HG03139 (cell line): ENCODE measurements around the gene SMIM22.
A peak's percentile ranks its signal among the peaks of the same experiment; 100 is the strongest.
"Not testable (repeated sequence)": the region's sequence is repeated elsewhere in the genome, so short reads cannot be mapped to it uniquely, and the experiment has no call there.

Experiments used
- ATAC-seq: cut with Tn5 transposase; IDR thresholded peaks from one replicate; pipeline ENCODE4 v1.9.1; 2021; ENCODE audit not compliant: unreplicated experiment

Gene SMIM22

DNA sequence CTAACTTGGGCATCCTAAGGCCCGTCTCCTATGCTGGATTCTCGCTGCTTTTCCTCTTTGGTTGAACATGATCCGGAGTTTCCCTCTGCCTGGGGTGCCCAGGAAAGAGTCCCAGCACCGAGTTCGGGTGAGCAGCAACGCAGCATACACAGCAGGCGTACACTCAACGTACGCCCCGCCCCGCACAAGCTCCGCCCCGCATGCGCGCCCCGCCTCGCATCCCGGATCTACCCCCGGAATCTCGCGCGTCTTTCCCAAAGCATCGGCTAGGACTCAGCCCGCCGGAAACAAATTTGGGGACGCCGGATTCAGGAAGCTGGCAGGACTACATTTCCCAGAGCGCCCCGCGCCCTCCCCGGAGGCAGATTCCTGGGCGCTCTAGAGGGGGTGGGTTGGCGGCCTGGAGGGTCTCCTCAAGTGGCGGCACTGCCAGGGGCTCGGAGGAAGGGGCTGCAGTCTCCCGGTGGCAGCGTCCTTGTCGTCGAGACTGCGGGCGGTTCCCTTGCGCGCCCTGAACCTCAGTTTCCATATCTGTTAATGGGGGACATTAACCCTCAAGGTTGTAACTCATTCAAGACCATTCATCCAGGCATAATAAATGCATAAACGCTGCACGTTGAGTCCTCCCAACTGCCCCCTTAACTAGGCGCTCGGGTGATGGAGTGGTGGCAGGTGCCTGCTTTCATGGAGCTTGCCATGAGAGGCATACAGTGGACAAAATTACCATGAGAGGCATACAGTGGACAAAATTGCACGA lies 26.4 kb upstream of the SMIM22 start:
- peak; percentile 67 for ATAC-seq

DNA sequence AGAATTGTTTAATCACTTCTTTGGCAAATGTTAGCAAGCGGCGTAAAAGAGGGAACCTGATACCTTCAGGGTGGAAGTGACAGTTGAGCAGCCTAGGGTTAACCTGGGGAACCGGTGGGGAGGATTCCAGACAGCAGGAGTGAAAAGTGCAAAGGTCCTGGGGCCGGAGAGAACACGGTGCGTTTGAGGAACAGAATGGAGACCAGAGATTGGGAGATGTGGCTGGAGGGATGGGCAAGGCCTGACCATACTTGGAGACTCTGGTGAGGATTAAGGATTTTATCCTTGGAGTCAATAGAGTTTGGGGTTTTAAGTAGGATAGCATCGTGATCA lies 25.9 kb upstream of the SMIM22 start:
- ATAC-seq, result no peak

DNA sequence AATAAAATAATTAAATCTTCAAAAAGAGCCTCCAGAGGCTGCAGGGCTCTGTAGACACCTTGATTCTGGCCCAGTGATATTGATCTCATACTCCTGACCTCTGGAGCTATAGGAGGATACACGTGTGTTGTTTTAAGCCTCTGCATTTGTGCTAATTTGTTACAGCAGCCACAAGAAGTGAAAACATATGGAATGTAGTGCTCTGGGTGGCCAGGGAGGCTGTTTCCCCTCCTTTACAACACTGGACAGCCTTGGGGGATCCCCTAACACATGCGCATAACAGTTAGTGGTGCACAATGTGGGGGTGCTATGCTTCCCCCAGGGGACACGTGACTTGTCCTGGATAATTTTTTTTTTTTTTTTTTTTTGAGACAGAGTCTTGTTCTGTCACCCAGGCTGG lies 23.5 kb upstream of the SMIM22 start:
- no peak for ATAC-seq

DNA sequence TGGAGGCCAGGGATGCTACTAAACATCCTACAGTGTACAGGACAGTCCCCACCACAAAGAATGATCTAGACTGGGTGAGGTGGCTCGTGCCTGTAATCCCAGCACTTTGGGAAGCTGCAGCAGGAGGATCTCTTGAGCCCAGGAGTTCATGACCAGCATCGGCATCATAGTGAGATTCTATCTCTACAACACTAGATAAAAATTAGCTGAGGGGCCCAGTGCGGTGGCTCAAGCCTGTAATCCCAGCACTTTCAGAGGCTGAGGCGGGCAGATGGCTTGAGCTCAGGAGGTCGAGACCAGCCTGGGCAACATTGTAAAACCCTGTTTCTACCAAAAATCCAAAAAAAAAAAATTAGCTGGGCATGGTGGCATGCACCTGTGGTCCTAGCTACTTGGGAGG lies 22.8 kb upstream of the SMIM22 start:
- no peak for ATAC-seq

DNA sequence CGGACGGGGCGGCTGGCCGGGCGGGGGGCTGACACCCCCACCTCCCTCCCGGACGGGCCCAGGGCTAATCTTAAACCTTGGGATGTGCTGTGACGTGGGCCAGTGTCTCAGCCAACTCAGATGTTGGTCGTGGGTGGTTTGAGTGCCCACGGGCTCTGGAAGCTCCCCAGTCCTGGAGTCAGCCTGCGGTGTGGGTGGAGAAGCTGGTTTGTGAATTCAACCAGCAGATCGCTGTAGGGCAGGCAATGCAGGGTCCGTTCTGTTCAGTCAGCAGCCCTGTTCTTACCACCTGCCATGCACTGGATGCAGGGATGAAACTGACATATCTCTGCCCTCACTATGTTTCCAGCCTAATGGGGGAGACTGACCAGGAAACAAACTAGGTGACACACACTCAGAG lies 20.2 kb upstream of the SMIM22 start:
- ATAC-seq, result no peak

DNA sequence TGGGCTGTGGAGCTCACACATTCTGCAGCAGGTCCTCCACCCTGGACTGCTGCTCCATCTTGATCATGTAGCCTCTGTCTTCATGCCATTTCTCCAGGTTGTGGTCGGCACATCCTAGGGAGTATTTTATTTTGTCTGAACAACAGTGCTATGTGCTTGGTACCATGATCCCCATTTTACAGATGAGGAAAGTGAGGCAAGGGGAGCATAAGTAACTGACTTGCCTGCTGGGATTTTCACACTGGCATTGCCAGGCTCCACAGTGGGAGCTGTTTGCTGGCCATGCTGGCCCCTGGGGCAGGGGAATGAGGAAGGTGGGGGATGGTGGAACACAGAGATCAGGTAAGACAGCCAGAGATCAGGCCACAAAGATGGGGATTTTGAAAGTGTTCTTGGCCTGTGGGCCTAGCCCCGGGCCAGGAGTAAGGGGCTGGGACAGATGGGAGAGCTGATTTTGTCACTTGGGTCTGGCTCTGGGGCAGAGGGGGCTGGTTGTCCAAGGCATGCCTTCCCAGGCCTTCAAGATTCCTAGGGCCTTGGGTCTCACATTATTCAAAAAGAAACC lies 18.9 kb upstream of the SMIM22 start:
- ATAC-seq, result no peak

DNA sequence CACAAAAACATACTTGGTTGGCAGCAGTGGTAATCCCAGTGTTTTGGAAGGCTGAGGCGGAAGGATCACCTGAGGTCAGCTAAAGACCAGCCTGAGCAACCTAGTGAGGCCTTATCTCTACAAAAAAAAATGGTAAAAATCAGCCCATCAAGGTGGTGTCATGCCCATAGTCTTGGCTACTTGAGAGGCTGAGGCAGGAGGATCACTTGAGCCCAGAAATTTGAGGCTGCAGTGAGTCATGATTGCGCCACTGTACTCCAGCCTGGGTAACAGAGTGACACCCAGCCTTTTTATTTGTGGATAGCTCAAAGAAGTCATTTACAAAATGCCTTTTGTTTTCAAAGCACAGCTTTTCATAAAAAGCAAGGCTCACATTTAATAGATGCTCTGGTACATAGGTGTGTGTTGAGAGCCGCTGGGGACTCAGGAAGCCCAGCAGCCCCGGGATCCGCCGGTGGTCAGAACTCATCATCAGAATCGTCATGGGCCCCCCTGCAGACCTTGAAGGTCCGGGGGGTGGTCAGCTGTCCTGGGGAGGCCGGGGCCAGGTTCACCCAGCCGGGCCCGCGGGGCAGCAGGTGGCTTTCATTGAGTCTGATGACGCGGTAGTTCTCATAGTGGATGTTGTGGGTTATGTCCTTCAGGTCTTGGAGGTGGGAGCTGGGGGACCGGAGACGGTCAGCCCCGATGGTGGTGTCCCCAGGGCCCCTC lies 17.7 kb upstream of the SMIM22 start:
- no peak for ATAC-seq

DNA sequence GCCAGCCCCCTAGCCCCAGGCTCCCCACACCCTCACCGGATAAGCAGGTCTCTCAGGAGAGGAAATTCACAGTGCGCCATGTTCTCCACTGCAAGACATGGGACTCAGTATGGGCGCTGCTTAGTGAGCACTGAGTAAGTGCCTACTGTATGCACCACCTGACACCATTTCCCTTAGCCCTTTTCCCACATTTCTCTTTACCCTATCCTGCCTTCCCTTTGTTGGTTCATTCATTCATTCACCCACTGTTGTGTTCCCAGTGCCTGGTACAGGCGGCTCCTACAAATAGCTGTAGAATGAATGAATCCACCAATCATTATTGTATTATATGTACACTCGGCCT lies 17.1 kb upstream of the SMIM22 start:
- ATAC-seq, result no peak

DNA sequence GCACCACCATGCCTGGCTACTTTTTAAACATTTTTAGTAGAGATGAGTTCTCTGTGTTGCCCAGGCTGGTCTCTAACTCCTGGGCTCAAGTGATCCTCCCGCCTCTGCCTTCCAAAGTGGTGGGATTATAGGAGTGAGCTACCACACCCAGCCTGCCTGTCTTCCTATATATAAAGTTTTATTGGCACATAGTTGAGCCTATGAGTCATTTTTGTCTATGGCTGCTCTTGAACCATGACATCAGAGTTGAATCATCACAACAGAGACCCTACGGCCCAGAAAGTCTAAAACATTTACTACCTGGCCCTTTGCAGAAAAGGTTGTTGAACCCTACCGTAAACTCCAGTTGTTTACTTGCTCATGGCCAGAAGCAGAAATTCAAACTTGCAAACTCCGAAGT lies 14.9 kb upstream of the SMIM22 start:
- ATAC-seq, result no peak

DNA sequence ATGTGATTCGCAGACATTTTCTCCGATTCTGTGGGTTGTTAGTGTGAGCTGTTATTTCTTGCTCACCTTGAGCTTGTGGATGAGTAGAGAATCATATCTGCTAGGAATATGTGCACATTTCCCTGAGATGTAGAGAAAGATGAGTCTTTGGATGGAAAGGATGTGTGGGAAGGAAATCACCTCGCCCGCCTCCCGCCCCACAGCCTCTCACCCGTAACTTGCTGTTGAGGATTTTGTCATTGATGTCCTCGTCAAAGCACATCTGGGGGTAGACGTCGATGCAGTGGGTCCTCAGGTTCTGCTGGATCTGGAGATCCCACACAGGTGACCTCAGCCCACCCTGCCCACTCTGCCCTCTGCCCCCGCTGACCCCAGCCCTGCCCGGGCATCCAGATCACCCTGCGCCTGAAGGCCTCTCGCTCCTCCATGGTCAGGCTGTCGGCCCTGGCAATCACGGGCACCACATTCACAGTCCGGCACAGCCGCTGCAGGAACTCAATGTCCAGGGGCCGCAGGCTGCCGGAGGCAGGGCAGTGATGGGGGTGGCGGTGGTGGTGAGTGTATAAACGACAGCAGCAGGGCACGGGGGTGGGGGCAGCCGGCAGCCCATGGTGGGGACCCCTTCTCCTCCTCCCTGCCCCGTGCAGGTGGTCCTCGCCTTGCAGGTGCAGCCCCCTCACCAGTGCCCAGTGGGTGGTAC lies 11.8 kb upstream of the SMIM22 start:
- no peak for ATAC-seq

DNA sequence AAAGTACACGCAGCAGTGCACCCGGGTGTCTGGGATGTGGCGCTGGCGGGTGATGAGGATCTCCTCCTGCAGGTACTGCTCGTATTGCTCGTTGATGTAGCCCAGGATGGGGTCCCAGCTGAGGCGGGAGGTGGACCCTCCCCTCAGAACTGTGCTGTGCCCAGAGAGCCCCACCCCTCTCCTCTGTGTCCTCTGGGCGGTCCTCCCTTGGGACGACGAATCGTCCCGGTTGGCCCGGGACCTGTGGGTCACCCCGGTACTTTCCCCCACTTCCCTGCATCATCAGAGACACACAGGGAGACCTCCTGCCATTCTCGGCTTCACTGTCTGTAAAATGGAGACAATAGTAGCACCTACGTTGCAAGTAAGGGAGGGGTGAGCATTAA lies 11.2 kb upstream of the SMIM22 start:
- ATAC-seq, result no peak

DNA sequence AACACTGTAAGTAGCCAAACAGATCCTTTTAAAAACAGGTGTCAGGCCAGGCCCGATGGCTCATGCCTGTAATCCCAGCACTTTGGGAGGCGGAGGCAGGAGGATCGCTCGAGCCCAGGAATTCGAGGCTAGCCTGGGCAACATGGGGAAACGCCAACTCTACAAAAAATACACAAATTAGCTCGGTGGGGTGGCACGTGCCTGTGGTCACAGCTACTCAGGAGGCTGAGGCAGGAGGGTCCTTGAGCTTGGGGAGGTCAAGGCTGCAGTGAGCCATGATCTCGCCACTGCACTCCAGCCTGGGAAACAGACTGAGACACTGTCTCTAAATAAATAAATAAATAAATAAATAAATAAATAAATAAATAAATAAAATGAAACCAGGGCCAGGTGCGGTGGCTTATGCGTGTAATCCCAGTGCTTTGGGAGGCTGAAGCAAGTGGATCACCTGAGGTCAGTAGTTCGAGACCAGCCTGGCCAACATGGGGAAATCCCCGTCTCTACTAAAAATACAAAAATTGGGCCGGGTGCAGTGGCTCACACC lies 10.7 kb upstream of the SMIM22 start:
- ATAC-seq, result not testable (repeated sequence)

DNA sequence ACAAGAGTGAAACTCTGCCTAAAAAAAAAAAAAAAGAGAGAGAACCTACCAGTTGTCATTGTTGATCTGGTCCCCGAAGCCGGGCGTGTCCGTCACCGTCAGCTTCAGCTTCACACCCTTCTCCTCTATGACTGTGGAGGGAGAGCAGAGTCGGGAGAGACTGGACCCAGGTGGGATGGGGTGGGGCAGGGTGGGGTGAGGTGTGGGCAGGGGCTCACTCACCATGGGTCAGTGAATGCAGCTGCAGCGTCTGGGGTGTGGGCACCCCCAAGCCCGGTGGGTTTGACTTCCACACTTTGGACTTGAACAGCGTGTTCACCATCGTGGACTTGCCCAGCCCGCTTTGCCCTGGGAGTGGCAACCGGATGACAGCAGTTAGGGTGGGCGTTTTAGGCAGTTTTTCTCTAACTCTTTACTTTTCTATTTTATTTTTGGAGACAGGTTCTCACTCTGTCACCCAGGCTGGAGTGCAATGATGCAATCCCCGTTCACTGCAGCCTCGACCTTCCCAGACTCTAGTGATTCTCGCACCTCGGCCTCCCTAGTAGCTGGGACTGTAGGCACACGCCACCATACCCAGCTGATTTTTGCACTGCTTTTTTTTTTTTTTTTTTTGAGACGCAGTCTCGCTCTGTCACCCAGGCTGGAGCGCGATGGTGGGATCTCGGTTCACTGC lies 9.3 kb upstream of the SMIM22 start:
- ATAC-seq, result no peak

DNA sequence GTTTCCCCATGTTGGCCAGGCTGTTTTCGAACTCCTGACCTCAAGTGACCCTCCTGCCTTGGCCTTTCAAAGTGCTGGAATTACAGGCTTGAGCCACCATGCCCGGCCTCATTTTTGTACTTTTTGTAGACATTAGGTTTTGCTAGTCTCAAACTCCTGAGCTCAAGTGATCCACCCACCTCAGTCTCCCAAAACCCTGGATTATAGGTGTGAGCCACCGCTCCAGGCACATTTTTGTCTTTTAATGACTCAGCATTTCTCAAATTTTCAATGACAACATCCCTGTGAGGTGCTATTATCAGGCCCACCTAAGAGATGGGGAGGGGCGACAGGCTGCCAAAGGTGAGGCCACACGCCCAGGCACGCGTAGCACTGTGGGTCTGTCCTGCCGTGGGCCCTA lies 8.1 kb upstream of the SMIM22 start:
- ATAC-seq, result no peak

DNA sequence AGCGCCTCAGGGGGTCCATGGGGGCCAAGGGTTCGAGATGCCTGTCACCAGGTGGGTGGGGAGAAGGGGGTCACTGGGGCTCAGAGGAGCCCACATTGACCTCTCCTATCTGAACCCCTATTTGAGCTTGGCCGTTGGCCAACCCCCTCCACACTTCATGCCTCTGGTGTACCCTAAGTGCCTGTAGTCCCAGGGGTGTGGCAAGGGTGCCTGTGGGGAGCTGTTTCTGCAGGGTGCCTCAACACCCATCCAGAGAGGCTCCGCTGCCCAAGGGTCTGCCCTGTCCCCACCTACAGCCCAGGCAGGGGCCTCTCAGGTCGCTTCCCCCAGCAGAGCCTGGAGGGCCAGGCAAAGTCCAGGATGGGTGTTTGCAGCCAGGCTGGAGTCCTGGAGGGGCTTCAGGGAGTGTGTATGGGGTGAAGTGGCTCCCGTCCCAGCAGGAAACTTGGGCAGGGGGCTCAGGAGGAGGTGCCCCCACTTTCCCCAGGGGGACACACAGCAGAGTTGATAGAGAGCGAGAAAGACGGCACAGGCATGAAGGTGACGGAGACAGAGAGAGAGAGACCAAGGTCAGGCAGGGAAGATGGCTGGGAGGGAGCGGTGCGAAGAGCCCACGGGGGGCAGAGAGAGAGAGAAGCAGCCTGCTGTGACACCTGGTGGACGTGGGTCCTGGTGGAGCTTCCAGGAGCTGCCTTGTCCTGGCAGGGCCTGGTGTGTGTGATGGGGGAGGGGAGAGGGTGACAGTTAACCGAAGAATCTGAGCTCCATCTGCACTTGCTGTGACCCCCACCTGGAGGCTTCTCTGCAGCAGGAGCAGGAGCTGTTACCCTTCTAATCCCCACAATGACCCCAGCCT lies 7.3 kb upstream of the SMIM22 start, which contains the start of gene SEPTIN12:
TSS of gene SEPTIN12 (minus strand) at position 719 of the 856 bp plus-strand sequence. CDS start at position 19, 700 bp downstream.
- no peak for ATAC-seq

DNA sequence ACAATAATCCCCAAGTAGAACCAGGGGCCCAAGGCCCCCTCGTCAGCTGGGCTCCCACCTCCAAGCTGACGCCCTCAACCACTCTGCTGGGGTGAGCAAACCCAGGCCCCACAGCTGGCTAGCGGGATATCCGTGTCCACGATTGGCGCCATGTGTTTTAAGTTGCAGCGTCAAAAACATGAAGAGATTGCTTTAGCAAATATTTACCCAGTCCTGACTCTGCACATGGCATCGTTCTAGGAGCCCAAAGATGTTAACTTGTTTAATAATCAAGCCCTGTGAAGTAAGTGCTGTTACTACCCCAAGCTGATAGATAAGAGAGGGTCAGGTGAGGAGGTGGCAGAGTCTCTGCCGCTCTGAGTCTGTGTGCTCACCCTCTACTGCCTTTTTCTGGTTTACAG lies 6.7 kb upstream of the SMIM22 start:
- ATAC-seq, result no peak

DNA sequence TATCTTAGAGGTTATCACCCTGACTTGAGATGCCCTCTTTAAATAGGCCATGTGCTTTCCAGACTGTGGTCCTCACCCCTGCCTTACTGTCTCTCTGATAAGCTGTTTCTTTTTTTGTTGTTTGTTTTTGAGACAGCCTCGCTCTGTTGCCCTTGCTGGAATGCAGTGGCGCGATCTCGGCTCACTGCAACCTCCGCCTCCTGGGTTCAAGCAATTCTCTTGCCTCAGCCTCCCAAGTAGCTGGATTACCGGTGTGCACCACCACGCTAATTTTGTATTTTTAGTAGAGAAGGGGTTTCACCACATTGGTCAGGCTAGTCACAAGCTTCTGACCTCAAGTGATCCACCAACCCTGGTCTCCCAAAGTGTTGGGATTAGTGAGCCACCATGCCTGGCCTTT lies 6.3 kb upstream of the SMIM22 start:
- no peak for ATAC-seq

DNA sequence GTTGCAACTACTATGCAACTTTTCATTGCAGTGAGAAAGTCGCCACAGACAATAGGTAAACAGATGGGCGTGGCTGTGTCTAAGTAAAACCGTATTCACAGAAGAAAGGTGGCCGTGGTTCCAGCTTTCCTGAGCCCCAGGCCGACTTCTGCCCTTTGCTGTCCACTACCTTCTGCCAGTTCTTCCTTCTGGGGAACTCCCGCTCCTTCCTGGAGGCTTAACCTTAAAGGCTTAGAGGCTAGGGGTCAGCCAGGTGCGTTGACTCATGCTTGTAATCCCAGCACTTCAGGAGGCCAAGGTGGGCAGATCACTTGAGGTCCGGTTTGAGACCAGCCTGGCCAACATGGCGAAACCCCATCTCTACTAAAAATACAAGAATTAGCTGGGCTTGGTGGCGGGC lies 4.9 kb upstream of the SMIM22 start:
- ATAC-seq, result no peak

DNA sequence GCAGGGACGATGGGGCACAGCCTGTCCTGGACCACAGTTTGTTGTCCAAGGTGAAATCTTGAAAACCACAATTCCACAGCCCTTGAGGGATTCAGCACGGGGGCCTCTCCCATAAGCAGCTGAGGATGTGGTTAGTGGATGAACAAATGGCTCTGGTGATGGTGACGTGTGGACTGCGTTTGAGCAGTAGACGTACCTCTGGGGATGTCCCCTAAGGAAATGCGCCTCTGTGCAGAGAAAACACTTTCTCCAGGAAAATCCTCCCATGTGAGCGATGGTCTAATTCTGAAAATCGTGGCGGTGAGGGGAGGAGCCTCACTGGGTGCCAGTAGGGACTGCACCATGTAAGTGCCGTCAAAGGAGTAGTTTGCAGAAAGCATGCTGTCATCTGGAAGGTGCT lies 4.3 kb upstream of the SMIM22 start:
- no peak for ATAC-seq

DNA sequence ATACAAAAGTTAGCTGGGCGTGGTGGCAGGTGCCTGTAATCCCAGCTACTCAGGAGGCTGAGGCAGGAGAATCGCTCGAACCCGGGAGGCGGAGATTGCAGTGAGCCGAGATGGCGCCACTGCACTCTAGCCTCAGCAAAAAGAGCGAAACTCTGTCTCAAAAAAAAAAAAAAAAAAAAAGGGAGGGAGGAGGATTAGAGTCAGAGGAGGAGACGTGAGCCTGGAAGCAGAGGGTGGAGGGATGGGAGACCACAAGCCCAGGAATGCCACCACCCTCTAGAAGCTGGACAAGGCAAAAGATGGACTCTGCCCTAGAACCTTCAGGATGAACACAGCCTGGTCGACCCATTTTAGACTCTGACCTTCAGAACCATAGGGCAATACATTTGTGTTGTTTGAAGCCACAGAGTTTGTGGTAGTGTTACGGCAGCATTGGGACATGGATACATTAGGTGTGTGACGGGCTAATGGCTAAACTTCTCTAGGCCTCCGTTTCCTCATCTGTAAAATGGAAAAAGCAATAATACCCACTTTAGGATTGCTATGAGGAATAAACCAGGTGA lies 2.1 kb upstream of the SMIM22 start:
- no peak for ATAC-seq
